SU-DHL-6 (cell line): ENCODE results near the gene GRAMD4.

Experiments used
- H2AFZ ChIP-seq: fragments of 200-600 bp; sonication (generic); 2 replicates; pipeline ENCODE4 v1.6.1; 2014; ENCODE audit warnings: low read depth, mild to moderate bottlenecking, moderate library complexity, mixed read lengths, antibody characterized with exemption, low read length; ENCODE audit not compliant: severe bottlenecking
- H3F3A ChIP-seq: fragments of 200-600 bp; shearing (Covaris generic); 2 replicates; pipeline ENCODE4 v1.6.0; 2016; ENCODE audit warnings: antibody characterized with exemption, mild to moderate bottlenecking; ENCODE audit not compliant: insufficient read depth
- H3K27ac ChIP-seq: fragments of 200-600 bp; sonication (generic); 2 replicates; pipeline ENCODE4 v1.5.1; 2016; ENCODE audit warnings: low read depth, mild to moderate bottlenecking, low read length, moderate library complexity, mixed read lengths
- H3K27me3 ChIP-seq: fragments of 200-600 bp; sonication (generic), shearing (Covaris generic); 2 replicates; pipeline ENCODE4 v1.6.0; 2014; ENCODE audit warnings: mild to moderate bottlenecking, low read length
- H3K36me3 ChIP-seq: fragments of 200-600 bp; sonication (generic); 2 replicates; pipeline ENCODE4 v1.6.1; 2014; ENCODE audit warnings: mild to moderate bottlenecking, low read length, mixed read lengths
- H3K4me2 ChIP-seq: fragments of 300-600, 200-600 bp; shearing (Covaris generic), sonication (generic); 2 replicates; pipeline ENCODE4 v1.6.0; 2014; ENCODE audit warnings: low read length, low read depth, mild to moderate bottlenecking; ENCODE audit not compliant: poor library complexity, severe bottlenecking
- H3K4me3 ChIP-seq: fragments of 200-600 bp; sonication (generic); 2 replicates; pipeline ENCODE4 v1.5.1; 2014; ENCODE audit warnings: antibody characterized with exemption, low read length, mild to moderate bottlenecking, mixed read lengths; ENCODE audit not compliant: insufficient read depth, poor library complexity, severe bottlenecking
- H3K79me2 ChIP-seq: fragments of 200-600 bp; sonication (generic); 2 replicates; pipeline ENCODE4 v1.6.1; 2014; ENCODE audit warnings: mild to moderate bottlenecking, low read length, moderate library complexity; ENCODE audit not compliant: insufficient read depth
- H3K9ac ChIP-seq: fragments of 200-600 bp; sonication (generic); 2 replicates; pipeline ENCODE4 v1.7.0; 2014; ENCODE audit warnings: mild to moderate bottlenecking, low read length
- H3K9me2 ChIP-seq: fragments of 200-600 bp; sonication (generic); replicated peaks from 2 replicates; pipeline ENCODE4 v1.6.1; 2014; ENCODE audit warnings: low read length; ENCODE audit not compliant: insufficient read depth
- H3K9me3 ChIP-seq: fragments of 200-600 bp; sonication (generic); 2 replicates; pipeline ENCODE4 v1.6.1; 2014; ENCODE audit warnings: low read length, mixed read lengths; ENCODE audit not compliant: insufficient read depth
- H4K20me1 ChIP-seq: fragments of 200-600 bp; sonication (generic); 2 replicates; pipeline ENCODE4 v1.6.1; 2014; ENCODE audit warnings: low read depth, mild to moderate bottlenecking, antibody characterized with exemption, low read length, moderate library complexity, mixed read lengths
- CTCF ChIP-seq: fragments of 200-600 bp; sonication (generic); IDR thresholded peaks from one replicate; pipeline ENCODE4 v1.5.1; 2017; ENCODE audit warnings: antibody characterized with exemption, mild to moderate bottlenecking, low read length, moderate library complexity; ENCODE audit not compliant: insufficient read depth, poor library complexity, severe bottlenecking
- EZH2phosphoT487 ChIP-seq: fragments of 200-600 bp; sonication (generic), shearing (Covaris generic); conservative IDR thresholded peaks from 2 replicates; pipeline ENCODE4 v1.6.1; 2018; ENCODE audit warnings: mild to moderate bottlenecking, antibody characterized with exemption, low read length, moderate library complexity, mixed read lengths

GRAMD4 gene

GRCh38 chr22:46696229-46696518, 76.0 kb downstream of the GRAMD4 start:
- no peak overlapping the region for H3K4me2 ChIP-seq
- no peak overlapping the region for H3K4me3 ChIP-seq
- H3K27me3 ChIP-seq: no peaks in the 10 kb centered on the region
- H3K36me3 ChIP-seq: no peaks in the 10 kb centered on the region
- no peaks in the 10 kb centered on the region for H4K20me1 ChIP-seq
- no peaks in the 10 kb centered on the region for H3K9me3 ChIP-seq
- TF ChIP-seq EZH2phosphoT487 (no peak), CTCF (no peak)
- no peak overlapping the region for H2AFZ ChIP-seq
- H3F3A ChIP-seq: no peaks in the 10 kb centered on the region
- no peaks in the 10 kb centered on the region for H3K79me2 ChIP-seq
- H3K27ac ChIP-seq: no peak overlapping the region
- H3K9ac ChIP-seq: no peak overlapping the region
- no peaks in the 10 kb centered on the region for H3K9me2 ChIP-seq

- no peaks in the 10 kb centered on the region for H4K20me1 ChIP-seq
- no peak overlapping the region for H3K4me3 ChIP-seq
- H3K9me3 ChIP-seq: no peaks in the 10 kb centered on the region
- H3F3A ChIP-seq: no peaks in the 10 kb centered on the region
- no peaks in the 10 kb centered on the region for H3K27me3 ChIP-seq
- H3K79me2 ChIP-seq: no peaks in the 10 kb centered on the region
- TF ChIP-seq CTCF (no peak), EZH2phosphoT487 (no peak)
- no peaks in the 10 kb centered on the region for H3K9me2 ChIP-seq
- H3K4me2 ChIP-seq: no peak overlapping the region
- no peaks in the 10 kb centered on the region for H3K36me3 ChIP-seq
- H3K9ac ChIP-seq: no peak overlapping the region
- no peak overlapping the region for H3K27ac ChIP-seq
- H2AFZ ChIP-seq: no peak overlapping the region
These were observed 76.4 kb downstream of the GRAMD4 start for GRCh38 chr22:46696614-46697013.

GRCh38 chr22:46697811-46698515, 77.8 kb downstream of the GRAMD4 start:
- Histone ChIP-seq H4K20me1 (no peaks in the 10 kb centered on the region), H3K27ac (no peak overlapping the region)
- TF ChIP-seq CTCF: no peak
- no peak for TF ChIP-seq EZH2phosphoT487

More at GRCh38 chr22:46697811-46698515, 77.8 kb downstream of the GRAMD4 start:
- H3K36me3 ChIP-seq: no peaks in the 10 kb centered on the region
- no peak overlapping the region for H3K4me2 ChIP-seq
- no peaks in the 10 kb centered on the region for H3K9me2 ChIP-seq
- no peak overlapping the region for H3K4me3 ChIP-seq
- H3K79me2 ChIP-seq: no peaks in the 10 kb centered on the region
- no peaks in the 10 kb centered on the region for H3K27me3 ChIP-seq
- H3K9ac ChIP-seq: no peak overlapping the region
- no peak overlapping the region for H2AFZ ChIP-seq
- no peaks in the 10 kb centered on the region for H3K9me3 ChIP-seq
- H3F3A ChIP-seq: no peaks in the 10 kb centered on the region
